H1 (cell line): ENCODE results near the gene LRRC14B. TPM values are rescaled to one million over a fixed set of nuclear protein-coding genes. Genes with fewer than 3 reads are reported as not detected.

Source experiments
- CTCF ChIA-PET: fragments of 300-600 bp; sonication (Branson Sonifier 250); formaldehyde crosslinking; loops from one replicate; lab custom pipeline; 2021; ENCODE audit not compliant: partially characterized antibody; lab: Charles Lee
- POLR2A ChIA-PET: fragments of 300-600 bp; sonication (Branson Sonifier 250); formaldehyde crosslinking; loops from one replicate; lab custom pipeline; 2021; ENCODE audit warnings: inconsistent platforms; ENCODE audit not compliant: partially characterized antibody; lab: Charles Lee
- DNase-seq, 2 experiments: peaks; one replicate each; pipeline versions ENCODE4 v3.0.0 to v3.0.0-alpha.2; 2010 to 2022; ENCODE audit warnings: low spot score in 2 of 2, low read depth in 1 of 2, mixed read lengths in 1 of 2
- FAIRE-seq: peaks from 2 replicates; lab custom pipeline; 2011; peaks lifted over from hg19 to GRCh38; lab: Jason Lieb, UNC
- H2AFZ ChIP-seq: 2 replicates; pipeline ENCODE4 v1.8.1; 2012; ENCODE audit warnings: low read length, inconsistent platforms
- H2AK5ac ChIP-seq: 2 replicates; pipeline ENCODE4 v1.6.1; 2013; ENCODE audit warnings: low read depth, low read length
- H2BK120ac ChIP-seq: replicated peaks from 2 replicates; pipeline ENCODE3; 2013; ENCODE audit warnings: low read depth, low read length, inconsistent platforms
- H2BK12ac ChIP-seq: 2 replicates; pipeline ENCODE4 v1.6.1; 2013; ENCODE audit warnings: low read depth, low read length
- H2BK15ac ChIP-seq: 2 replicates; pipeline ENCODE4 v1.6.1; 2013; ENCODE audit warnings: low read length
- H2BK20ac ChIP-seq: 2 replicates; pipeline ENCODE4 v1.6.1; 2013; ENCODE audit warnings: low read length
- H2BK5ac ChIP-seq: 2 replicates; pipeline ENCODE4 v1.6.1; 2013; ENCODE audit warnings: low read depth, low read length
- H3K14ac ChIP-seq: 2 replicates; pipeline ENCODE4 v1.6.1; 2013; ENCODE audit warnings: inconsistent platforms; ENCODE audit not compliant: insufficient read length
- H3K18ac ChIP-seq: 2 replicates; pipeline ENCODE4 v1.6.1; 2013; ENCODE audit warnings: low read length; ENCODE audit errors: extremely low read depth
- H3K23ac ChIP-seq: 2 replicates; pipeline ENCODE4 v1.6.1; 2013; ENCODE audit warnings: inconsistent platforms; ENCODE audit not compliant: insufficient read length
- H3K23me2 ChIP-seq: 2 replicates; pipeline ENCODE4 v1.6.1; 2013; ENCODE audit warnings: low read depth, low read length
- H3K27ac ChIP-seq: 2 replicates; pipeline ENCODE4 v1.6.1; 2011; ENCODE audit warnings: low read depth, low read length, inconsistent platforms
- H3K27me3 ChIP-seq, 4 experiments: replicated peaks in 1 of 4; 1 replicate in 1 of 4; 2 replicates in 3 of 4; pipeline versions ENCODE4 v1.6.1 to v1.8.1; 2011 to 2013; ENCODE audit warnings: low read length in 3 of 4, mild to moderate bottlenecking in 3 of 4, inconsistent platforms in 2 of 4, mixed read lengths in 2 of 4, moderate library complexity in 1 of 4; ENCODE audit not compliant: control insufficient read depth in 3 of 4, insufficient read depth in 3 of 4; ENCODE audit errors: extremely low read depth in 1 of 4
- H3K36me3 ChIP-seq, 4 experiments: 2 replicates each; pipeline versions ENCODE4 v1.6.1 to v1.8.1; 2011 to 2013; ENCODE audit warnings: mild to moderate bottlenecking in 4 of 4, low read length in 3 of 4, moderate library complexity in 2 of 4, control low read depth in 1 of 4, inconsistent platforms in 1 of 4; ENCODE audit not compliant: insufficient read depth in 4 of 4, control insufficient read depth in 2 of 4
- H3K4ac ChIP-seq: replicated peaks from 2 replicates; pipeline ENCODE3; 2013; ENCODE audit warnings: low read length, low read depth, mixed read lengths, inconsistent platforms; ENCODE audit not compliant: insufficient read length
- H3K4me1 ChIP-seq, 4 experiments: replicated peaks in 1 of 4; 1 replicate in 1 of 4; 2 replicates in 3 of 4; pipeline versions ENCODE4 v1.6.1 to v1.8.1; 2011 to 2013; ENCODE audit warnings: low read length in 3 of 4, inconsistent platforms in 2 of 4, mixed read lengths in 1 of 4; ENCODE audit not compliant: insufficient read depth in 4 of 4, control insufficient read depth in 3 of 4
- H3K4me2 ChIP-seq, 2 experiments: 2 replicates each; pipeline versions ENCODE4 v1.6.1 to v1.8.1; 2011 to 2013; ENCODE audit warnings: low read depth in 2 of 2, low read length in 2 of 2, control low read depth in 1 of 2, inconsistent platforms in 1 of 2, mild to moderate bottlenecking in 1 of 2; ENCODE audit not compliant: insufficient read depth in 1 of 2
- H3K4me3 ChIP-seq, 4 experiments: fragments of 200-600, 300-600 bp in 1 of 4; sonication (generic), shearing (Covaris generic), sonication (Bioruptor Twin) in 1 of 4; 2 replicates each; pipeline versions ENCODE4 v1.5.1 to v1.8.1; 2011 to 2016; ENCODE audit warnings: low read length in 4 of 4, low read depth in 3 of 4, control low read depth in 2 of 4, inconsistent platforms in 2 of 4, mild to moderate bottlenecking in 2 of 4, mixed read lengths in 1 of 4, moderate library complexity in 1 of 4; ENCODE audit not compliant: insufficient read depth in 2 of 4; ENCODE audit errors: extremely low read depth in 1 of 4
- H3K56ac ChIP-seq: replicated peaks from 2 replicates; pipeline ENCODE3; 2013; ENCODE audit warnings: low read depth, mild to moderate bottlenecking, mixed read lengths, low read length, inconsistent platforms; ENCODE audit not compliant: insufficient read length
- H3K79me1 ChIP-seq: 2 replicates; pipeline ENCODE4 v1.6.1; 2013; ENCODE audit warnings: low read depth, low read length, control low read depth
- H3K79me2 ChIP-seq, 2 experiments: 2 replicates each; pipeline versions ENCODE4 v1.6.1 to v1.8.1; 2012 to 2013; ENCODE audit warnings: low read length in 2 of 2, mild to moderate bottlenecking in 2 of 2, inconsistent platforms in 1 of 2; ENCODE audit not compliant: insufficient read depth in 2 of 2, control insufficient read depth in 1 of 2
- H3K9ac ChIP-seq, 4 experiments: replicated peaks in 1 of 4; 1 replicate in 1 of 4; 2 replicates in 3 of 4; pipeline versions ENCODE4 v1.6.1 to v1.8.1; 2011 to 2013; ENCODE audit warnings: low read depth in 3 of 4, low read length in 3 of 4, control low read depth in 2 of 4, mild to moderate bottlenecking in 2 of 4, moderate library complexity in 2 of 4, inconsistent platforms in 1 of 4; ENCODE audit errors: extremely low read depth in 1 of 4
- H3K9me3 ChIP-seq, 2 experiments: 2 replicates each; pipeline versions ENCODE4 v1.6.1 to v1.8.1; 2012 to 2013; ENCODE audit warnings: mild to moderate bottlenecking in 2 of 2, moderate library complexity in 2 of 2, control low read depth in 1 of 2, inconsistent platforms in 1 of 2, low read depth in 1 of 2, low read length in 1 of 2, mixed read lengths in 1 of 2; ENCODE audit not compliant: insufficient read depth in 2 of 2
- H4K20me1 ChIP-seq, 2 experiments: replicated peaks in 1 of 2; 2 replicates each; pipeline versions ENCODE3 to v1.8.1; 2011 to 2013; ENCODE audit warnings: inconsistent platforms in 2 of 2, low read length in 2 of 2, mild to moderate bottlenecking in 1 of 2; ENCODE audit not compliant: insufficient read depth in 2 of 2, control insufficient read depth in 1 of 2
- H4K5ac ChIP-seq: 2 replicates; pipeline ENCODE4 v1.6.1; 2013; ENCODE audit warnings: low read length, low read depth, mixed read lengths, inconsistent platforms; ENCODE audit not compliant: insufficient read length
- H4K8ac ChIP-seq: 2 replicates; pipeline ENCODE4 v1.8.0; 2013; ENCODE audit warnings: mild to moderate bottlenecking, moderate library complexity, low read length, inconsistent platforms; ENCODE audit not compliant: insufficient read depth; ENCODE audit errors: extremely low read depth
- H4K91ac ChIP-seq: replicated peaks from 2 replicates; pipeline ENCODE3; 2013; ENCODE audit warnings: low read length, mixed read lengths, inconsistent platforms; ENCODE audit not compliant: insufficient read length
- BCL11A ChIP-seq, 2 experiments: IDR thresholded peaks; one replicate each; pipeline ENCODE4 v1.6.1; 2011; ENCODE audit warnings: low read depth in 2 of 2, low read length in 2 of 2, mild to moderate bottlenecking in 2 of 2
- GABPA ChIP-seq: IDR thresholded peaks from 2 replicates; pipeline ENCODE4 v1.6.1; 2011; ENCODE audit warnings: mild to moderate bottlenecking, low read length, moderate library complexity, borderline replicate concordance; ENCODE audit not compliant: insufficient read depth
- GTF2F1 ChIP-seq: IDR thresholded peaks from 2 replicates; pipeline ENCODE4 v1.6.1; 2012; ENCODE audit warnings: low read depth, low read length, improper control_type of control experiment, borderline replicate concordance
- RNF2 ChIP-seq: fragments of 200-900, 300-1000 bp; sonication (generic); IDR thresholded peaks from 2 replicates; pipeline ENCODE4 v1.7.1; 2016; ENCODE audit warnings: borderline replicate concordance, low read depth, mild to moderate bottlenecking, antibody characterized with exemption, low read length; ENCODE audit not compliant: poor library complexity, severe bottlenecking; ENCODE audit errors: missing control alignments
- SRF ChIP-seq: IDR thresholded peaks from 2 replicates; pipeline ENCODE4 v1.6.1; 2011; ENCODE audit warnings: mild to moderate bottlenecking, low read depth, low read length, moderate library complexity
- WGBS, 2 experiments: shearing (Covaris generic) in 1 of 2; methylation state at CpG; one replicate each; pipeline versions ENCODE4 v1.1.6 to v1.1.7; 2013 to 2015; ENCODE audit warnings: low lambda C conversion rate in 2 of 2, mixed read lengths in 2 of 2, inconsistent platforms in 1 of 2, low coverage in 1 of 2, missing lambda C conversion rate in 1 of 2; ENCODE audit not compliant: insufficient replicate concordance in 2 of 2, insufficient coverage in 1 of 2, insufficient read length in 1 of 2; ENCODE audit errors: extremely low coverage in 1 of 2, missing lambda C conversion rate in 1 of 2; 5-methylcytosine and 5-hydroxymethylcytosine counted together
- polyA plus RNA-seq, 7 experiments: library from polyadenylated mRNA; depleted of rRNA in 3 of 7; stranded (reverse) in 5 of 7; unstranded in 2 of 7; fragments of >200 nt in 5 of 7; fragments of 200-250 nt in 2 of 7; gene quantifications; 1 replicate in 5 of 7; 2 replicates in 1 of 7; 4 replicates in 1 of 7; pipeline versions ENCODE4 v1.2.1 to v1.2.3, GENCODE V29; 2011 to 2013; ENCODE audit warnings: missing spikeins in 2 of 7, mixed read lengths in 2 of 7
- total RNA-seq: library from RNA; stranded (reverse); fragmentation: NEBNext Ultra II Directional; extraction: Animal tissue kit (Norgen Biotek cat#: 25700); gene quantifications from 2 replicates; pipeline ENCODE4 v1.2.1, GENCODE V29; 2021

LRRC14B gene
- total and polyA plus RNA-seq, 2 of the 8 experiments (the other 6 are each of a cell fraction or from before 2014, with no cell fraction given), result not detected

DNA sequence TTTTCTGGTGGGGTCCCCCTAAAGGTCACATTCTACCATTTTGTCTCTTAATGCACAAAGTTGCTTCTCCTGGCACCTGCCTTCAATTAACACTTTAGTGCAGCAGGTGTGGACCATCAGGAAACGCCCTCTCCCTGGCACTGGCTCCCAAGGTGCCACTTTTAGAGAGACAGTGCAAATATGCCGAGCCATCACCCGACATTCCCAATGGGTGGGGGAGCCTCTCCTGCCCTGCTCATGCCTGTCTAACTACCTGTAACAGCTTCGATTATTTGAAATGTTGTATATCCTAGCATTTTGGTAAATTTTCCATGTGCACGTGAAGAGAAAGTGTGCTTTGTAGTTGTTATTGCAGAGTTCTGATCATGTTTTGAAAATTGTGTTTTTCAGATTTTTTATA lies 13.2 kb upstream of the LRRC14B start:
- peaks cover 7 to 35% (median 19%) of the 10 kb centered on the region in 4 experiments; a peak in 7 of 8 replicates for H3K36me3 ChIP-seq
- no peak overlapping the region for H4K8ac ChIP-seq
- H3K23ac ChIP-seq, result no peak overlapping the region
- no peaks in the 10 kb centered on the region; a peak in 1 of 7 replicates for H3K27me3 ChIP-seq
- H2BK12ac ChIP-seq, result no peak overlapping the region
- no peak overlapping the region for H3K14ac ChIP-seq
- ChIA-PET CTCF (interaction anchor here (1.0 to 3.1 kb wide), 3 partner anchors 10 to 17 kb away, joined by 4 to 12 read pairs (median 9); no protein-coding TSS in a partner anchor), POLR2A (interaction anchor here (1.0 kb wide), 1 partner anchor 8 kb away, joined by 3 read pairs; no protein-coding TSS in a partner anchor)
- no peaks in the 10 kb centered on the region for H3K23me2 ChIP-seq
- H3K4ac ChIP-seq, result no peak overlapping the region
- no peak for FAIRE-seq
- H2BK15ac ChIP-seq, result no peak overlapping the region
- no peak overlapping the region for H2BK120ac ChIP-seq
- no peak for DNase-seq
- H4K91ac ChIP-seq, result no peak overlapping the region
- H3K4me1 ChIP-seq, result no peaks in the 10 kb centered on the region
- no peak overlapping the region for H3K9ac ChIP-seq
- H2AK5ac ChIP-seq, result no peak overlapping the region
- no peak overlapping the region for H4K5ac ChIP-seq
- H2BK20ac ChIP-seq, result no peak overlapping the region
- no peaks in the 10 kb centered on the region for H3K79me1 ChIP-seq
- no peak overlapping the region for H3K18ac ChIP-seq
- H3K4me2 ChIP-seq, result no peak overlapping the region
- no peak overlapping the region for H3K27ac ChIP-seq
- no peak overlapping the region for H3K4me3 ChIP-seq
- H3K56ac ChIP-seq, result no peak overlapping the region
- 89% methylated on average over 5 of the region's 5 CpGs; no CpG with 5 or more reads in 1 of the 2 experiments for WGBS, 2 experiments
- H2BK5ac ChIP-seq, result no peak overlapping the region
- H3K9me3 ChIP-seq, result no peaks in the 10 kb centered on the region
- no peak overlapping the region for H2AFZ ChIP-seq
- H4K20me1 ChIP-seq, result peaks cover 0 to 8% of the 10 kb centered on the region in 2 experiments
- no peaks in the 10 kb centered on the region for H3K79me2 ChIP-seq
- TF ChIP-seq GTF2F1, result no peak
- TF ChIP-seq RNF2, result no peak
- TF ChIP-seq GABPA, result no peak
- TF ChIP-seq SRF, result no peak
- no peak for TF ChIP-seq BCL11A (IDR thresholded peaks at IDR 0.05; ENCODE audit: low read depth in 2 of 2, low read length in 2 of 2)
